Measurements from ENCODE around the gene UQCC5. TPM values are rescaled to one million over a fixed set of nuclear protein-coding genes. Genes with fewer than 3 reads are reported as not detected.
A peak's percentile ranks its signal among the peaks of the same experiment; 100 is the strongest.

UQCC5 gene
- total RNA-seq (2012; rRNA removed): 2.4 and 9.4 TPM in 2 replicates

- H3K4me1 ChIP-seq (ENCODE audit: control insufficient read depth, insufficient read depth, low read length): peaks cover 48% of the 10 kb centered on the region
These were observed at the start of gene UQCC5 for GRCh38 chr3:52536369-52537164. Gene UQCC5 (plus strand): TSS chr3:52536605. CDS start chr3:52536756, 151 bp downstream.

GRCh38 chr3:52487050-52487787 is 49.2 kb upstream of the UQCC5 start:
- H3K27me3 ChIP-seq (ENCODE audit: control insufficient read depth, insufficient read depth, low read length): no peaks in the 10 kb centered on the region

More at GRCh38 chr3:52536369-52537164, at the start of gene UQCC5:
- peak within 1 kb of the TSS; percentile 78 for H3K4me3 ChIP-seq (ENCODE audit: low read length)
- peaks cover 17% of the 10 kb centered on the region for H3K36me3 ChIP-seq (ENCODE audit: insufficient read depth, low read length)
- no peaks in the 10 kb centered on the region for H3K27me3 ChIP-seq (ENCODE audit: control insufficient read depth, insufficient read depth, low read length)
- no peaks in the 10 kb centered on the region for H3K9me3 ChIP-seq (replicated peaks; ENCODE audit: low read length)
- H3K4me2 ChIP-seq (ENCODE audit: low read length): peak within 1 kb of the TSS; percentile 81
- H3K9ac ChIP-seq (ENCODE audit: low read depth, low read length): peak within 1 kb of the TSS; percentile 89

GRCh38 chr3:52487788-52488691 is 48.4 kb upstream of the UQCC5 start:
- Histone ChIP-seq H3K4me1 (ENCODE audit: control insufficient read depth, insufficient read depth, low read length) (no peaks in the 10 kb centered on the region), H3K9ac (ENCODE audit: low read depth, low read length) (no peak overlapping the region), H3K36me3 (ENCODE audit: insufficient read depth, low read length) (peaks cover 79% of the 10 kb centered on the region)

More at GRCh38 chr3:52487050-52487787, 49.2 kb upstream of the UQCC5 start:
- H3K9ac ChIP-seq (ENCODE audit: low read depth, low read length): no peak overlapping the region
- H3K4me2 ChIP-seq (ENCODE audit: low read length): no peak overlapping the region
- H3K36me3 ChIP-seq (ENCODE audit: insufficient read depth, low read length): peaks cover 79% of the 10 kb centered on the region
- H3K9me3 ChIP-seq (replicated peaks; ENCODE audit: low read length): no peaks in the 10 kb centered on the region
- no peaks in the 10 kb centered on the region for H3K4me1 ChIP-seq (ENCODE audit: control insufficient read depth, insufficient read depth, low read length)
- H3K4me3 ChIP-seq (ENCODE audit: low read length): no peak overlapping the region

GRCh38 chr3:52488746-52489145 is 47.7 kb upstream of the UQCC5 start:
- no peaks in the 10 kb centered on the region for H3K4me1 ChIP-seq (ENCODE audit: control insufficient read depth, insufficient read depth, low read length)
- H3K9ac ChIP-seq (ENCODE audit: low read depth, low read length): no peak overlapping the region
- no peak overlapping the region for H3K4me3 ChIP-seq (ENCODE audit: low read length)
- peaks cover 76% of the 10 kb centered on the region for H3K36me3 ChIP-seq (ENCODE audit: insufficient read depth, low read length)
- H3K27me3 ChIP-seq (ENCODE audit: control insufficient read depth, insufficient read depth, low read length): no peaks in the 10 kb centered on the region
- H3K4me2 ChIP-seq (ENCODE audit: low read length): no peak overlapping the region
- no peaks in the 10 kb centered on the region for H3K9me3 ChIP-seq (replicated peaks; ENCODE audit: low read length)

More at GRCh38 chr3:52487788-52488691, 48.4 kb upstream of the UQCC5 start:
- Histone ChIP-seq H3K27me3 (ENCODE audit: control insufficient read depth, insufficient read depth, low read length) (no peaks in the 10 kb centered on the region), H3K4me3 (ENCODE audit: low read length) (no peak overlapping the region), H3K4me2 (ENCODE audit: low read length) (no peak overlapping the region), H3K9me3 (replicated peaks; ENCODE audit: low read length) (no peaks in the 10 kb centered on the region)

GRCh38 chr3:52489453-52489852 is 47.0 kb upstream of the UQCC5 start:
- H3K4me3 ChIP-seq (ENCODE audit: low read length): no peak overlapping the region
- H3K27me3 ChIP-seq (ENCODE audit: control insufficient read depth, insufficient read depth, low read length): no peaks in the 10 kb centered on the region
- no peak overlapping the region for H3K4me2 ChIP-seq (ENCODE audit: low read length)
- H3K4me1 ChIP-seq (ENCODE audit: control insufficient read depth, insufficient read depth, low read length): no peaks in the 10 kb centered on the region
- H3K9ac ChIP-seq (ENCODE audit: low read depth, low read length): no peak overlapping the region
- no peaks in the 10 kb centered on the region for H3K9me3 ChIP-seq (replicated peaks; ENCODE audit: low read length)
- H3K36me3 ChIP-seq (ENCODE audit: insufficient read depth, low read length): peaks cover 76% of the 10 kb centered on the region

GRCh38 chr3:52490035-52490938 is 46.1 kb upstream of the UQCC5 start:
- H3K4me3 ChIP-seq (ENCODE audit: low read length): no peak overlapping the region
- H3K9me3 ChIP-seq (replicated peaks; ENCODE audit: low read length): no peaks in the 10 kb centered on the region
- H3K27me3 ChIP-seq (ENCODE audit: control insufficient read depth, insufficient read depth, low read length): no peaks in the 10 kb centered on the region
- H3K4me2 ChIP-seq (ENCODE audit: low read length): no peak overlapping the region
- no peaks in the 10 kb centered on the region for H3K4me1 ChIP-seq (ENCODE audit: control insufficient read depth, insufficient read depth, low read length)
- peaks cover 75% of the 10 kb centered on the region for H3K36me3 ChIP-seq (ENCODE audit: insufficient read depth, low read length)
- H3K9ac ChIP-seq (ENCODE audit: low read depth, low read length): no peak overlapping the region

GRCh38 chr3:52490939-52491526 is 45.4 kb upstream of the UQCC5 start:
- Histone ChIP-seq H3K36me3 (ENCODE audit: insufficient read depth, low read length) (peaks cover 68% of the 10 kb centered on the region), H3K4me2 (ENCODE audit: low read length) (no peak overlapping the region), H3K9ac (ENCODE audit: low read depth, low read length) (no peak overlapping the region), H3K4me1 (ENCODE audit: control insufficient read depth, insufficient read depth, low read length) (peaks cover 7% of the 10 kb centered on the region), H3K27me3 (ENCODE audit: control insufficient read depth, insufficient read depth, low read length) (no peaks in the 10 kb centered on the region), H3K4me3 (ENCODE audit: low read length) (no peak overlapping the region), H3K9me3 (replicated peaks; ENCODE audit: low read length) (no peaks in the 10 kb centered on the region)

GRCh38 chr3:52492059-52492458 is 44.3 kb upstream of the UQCC5 start:
- no peaks in the 10 kb centered on the region for H3K9me3 ChIP-seq (replicated peaks; ENCODE audit: low read length)
- no peak overlapping the region for H3K4me2 ChIP-seq (ENCODE audit: low read length)
- no peaks in the 10 kb centered on the region for H3K27me3 ChIP-seq (ENCODE audit: control insufficient read depth, insufficient read depth, low read length)
- H3K4me1 ChIP-seq (ENCODE audit: control insufficient read depth, insufficient read depth, low read length): peaks cover 13% of the 10 kb centered on the region
- peaks cover 61% of the 10 kb centered on the region for H3K36me3 ChIP-seq (ENCODE audit: insufficient read depth, low read length)
- no peak overlapping the region for H3K9ac ChIP-seq (ENCODE audit: low read depth, low read length)
- H3K4me3 ChIP-seq (ENCODE audit: low read length): no peak overlapping the region

- H3K9me3 ChIP-seq (replicated peaks; ENCODE audit: low read length): no peaks in the 10 kb centered on the region
- no peak overlapping the region for H3K4me3 ChIP-seq (ENCODE audit: low read length)
- no peak overlapping the region for H3K9ac ChIP-seq (ENCODE audit: low read depth, low read length)
- H3K36me3 ChIP-seq (ENCODE audit: insufficient read depth, low read length): peaks cover 47% of the 10 kb centered on the region
- H3K27me3 ChIP-seq (ENCODE audit: control insufficient read depth, insufficient read depth, low read length): no peaks in the 10 kb centered on the region
- H3K4me1 ChIP-seq (ENCODE audit: control insufficient read depth, insufficient read depth, low read length): peaks cover 22% of the 10 kb centered on the region
- H3K4me2 ChIP-seq (ENCODE audit: low read length): no peak overlapping the region
These were observed 43.0 kb upstream of the UQCC5 start for GRCh38 chr3:52493232-52494017.

Data from skeletal muscle satellite cell (primary cell).